HFF-Myc (cell line): Measurements from ENCODE around the gene CREBRF.

Source experiments
- DNase-seq: peaks from one replicate; pipeline ENCODE4 v3.0.0-alpha.2; 2011; ENCODE audit warnings: low read depth; ENCODE audit errors: extremely low read depth
- H3K4me3 ChIP-seq: replicated peaks from 2 replicates; pipeline ENCODE4 v1.5.1; 2011; ENCODE audit warnings: low read depth, mild to moderate bottlenecking, control low read depth, low read length
- CTCF ChIP-seq: IDR thresholded peaks from 2 replicates; pipeline ENCODE4 v1.5.1; 2012; ENCODE audit warnings: mild to moderate bottlenecking, low read depth, low read length, control low read depth; ENCODE audit errors: missing control alignments

CREBRF gene

DNA sequence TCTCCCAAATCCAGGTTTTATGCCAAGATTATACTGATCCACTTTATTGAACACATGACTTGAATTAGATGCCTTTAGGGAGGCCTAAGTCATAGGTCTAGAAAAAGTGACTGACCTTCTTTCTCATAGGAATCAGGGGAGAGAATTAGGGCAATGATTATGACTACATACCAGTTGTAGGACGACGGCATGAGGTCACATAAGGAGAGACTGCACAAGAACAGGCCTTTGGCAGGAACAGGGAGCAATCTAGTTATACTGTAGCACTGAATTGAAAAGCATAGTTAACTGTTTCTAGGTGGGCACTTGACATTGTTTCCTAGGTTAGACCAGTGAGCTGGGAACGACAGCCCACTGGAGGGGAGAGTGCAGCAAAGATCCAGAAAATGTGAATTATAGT is 22.7 kb downstream of the CREBRF start:
- no peak for TF ChIP-seq CTCF
- DNase-seq: no peak

DNA sequence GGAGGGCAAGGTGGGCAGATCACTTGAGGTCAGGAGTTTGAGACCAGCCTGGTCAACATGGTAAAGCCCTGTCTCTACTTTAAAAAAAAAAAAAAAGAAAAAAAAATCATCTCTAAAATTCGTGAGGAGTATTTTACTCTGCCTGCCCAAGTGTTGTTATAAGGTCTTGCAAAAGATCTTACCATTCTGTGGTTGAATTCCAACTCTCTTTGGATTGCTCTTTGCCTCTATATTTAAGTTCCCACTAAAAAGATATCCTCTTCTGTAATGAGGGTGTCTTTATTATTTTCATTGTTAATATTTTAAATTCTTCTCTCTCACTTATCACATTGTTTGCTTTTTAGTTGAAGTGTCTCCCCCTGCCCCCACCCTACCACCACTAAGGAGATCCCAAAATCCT is 33.4 kb downstream of the CREBRF start:
- H3K4me3 ChIP-seq: no peak overlapping the region
- TF ChIP-seq CTCF: no peak

More for the DNA sequence above, 22.7 kb downstream of the CREBRF start:
- H3K4me3 ChIP-seq: no peak overlapping the region

GRCh38 chr5:173090639-173091038 is 34.5 kb downstream of the CREBRF start:
- no peak for TF ChIP-seq CTCF
- H3K4me3 ChIP-seq: no peak overlapping the region
- no peak for DNase-seq

More for the DNA sequence above, 33.4 kb downstream of the CREBRF start:
- no peak for DNase-seq

GRCh38 chr5:173091981-173092380 is 35.8 kb downstream of the CREBRF start:
- DNase-seq: no peak
- no peak for TF ChIP-seq CTCF
- no peak overlapping the region for H3K4me3 ChIP-seq

DNA sequence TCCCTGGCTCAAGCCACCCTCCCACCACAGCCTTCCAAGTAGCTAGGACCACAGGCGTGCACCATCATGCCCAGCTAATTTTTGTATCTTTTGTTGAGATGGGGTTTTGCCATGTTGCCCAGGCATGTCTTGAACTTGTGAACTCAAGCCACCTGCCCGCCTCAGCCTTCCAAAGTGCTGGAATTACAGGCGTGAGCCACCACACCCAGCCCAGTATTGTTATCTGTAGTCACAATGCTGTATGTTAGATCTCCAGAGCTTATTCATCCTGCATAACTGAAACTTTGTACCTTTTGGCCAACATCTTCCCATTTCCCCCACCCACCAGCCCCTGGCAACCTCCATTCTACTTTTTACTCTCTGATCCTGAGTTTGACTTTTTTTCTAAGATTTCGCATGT is 37.5 kb downstream of the CREBRF start:
- no peak overlapping the region for H3K4me3 ChIP-seq
- no peak for TF ChIP-seq CTCF
- DNase-seq: no peak

GRCh38 chr5:173094012-173094661 is 38.0 kb downstream of the CREBRF start:
- TF ChIP-seq CTCF: no peak
- DNase-seq: peak; percentile 3
- H3K4me3 ChIP-seq: no peak overlapping the region

DNA sequence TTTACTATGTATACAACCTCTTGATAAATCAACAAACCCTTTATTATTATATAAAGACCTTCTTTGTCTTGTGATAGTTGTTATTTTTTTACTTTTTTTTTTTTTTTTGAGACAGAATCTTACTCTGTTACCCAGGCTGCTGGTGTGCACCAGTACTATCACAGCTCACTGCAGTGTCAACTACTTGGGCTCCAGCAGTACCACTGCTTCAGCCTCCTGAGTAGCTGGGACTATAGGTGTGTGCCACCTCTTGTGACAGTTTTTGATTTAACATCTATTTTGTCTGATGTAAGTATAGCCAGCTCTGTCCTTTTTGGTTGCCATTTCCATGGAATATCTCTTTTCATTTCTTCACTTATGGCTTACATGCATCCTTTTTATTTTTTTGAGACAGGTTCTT is 42.6 kb downstream of the CREBRF start:
- H3K4me3 ChIP-seq: no peak overlapping the region
- no peak for TF ChIP-seq CTCF
- DNase-seq: no peak
